ENCODE results near the gene ZNF837.
"Not testable (repeated sequence)": the region's sequence is repeated elsewhere in the genome, so short reads cannot be mapped to it uniquely, and the experiment has no call there.

ZNF837 gene

DNA sequence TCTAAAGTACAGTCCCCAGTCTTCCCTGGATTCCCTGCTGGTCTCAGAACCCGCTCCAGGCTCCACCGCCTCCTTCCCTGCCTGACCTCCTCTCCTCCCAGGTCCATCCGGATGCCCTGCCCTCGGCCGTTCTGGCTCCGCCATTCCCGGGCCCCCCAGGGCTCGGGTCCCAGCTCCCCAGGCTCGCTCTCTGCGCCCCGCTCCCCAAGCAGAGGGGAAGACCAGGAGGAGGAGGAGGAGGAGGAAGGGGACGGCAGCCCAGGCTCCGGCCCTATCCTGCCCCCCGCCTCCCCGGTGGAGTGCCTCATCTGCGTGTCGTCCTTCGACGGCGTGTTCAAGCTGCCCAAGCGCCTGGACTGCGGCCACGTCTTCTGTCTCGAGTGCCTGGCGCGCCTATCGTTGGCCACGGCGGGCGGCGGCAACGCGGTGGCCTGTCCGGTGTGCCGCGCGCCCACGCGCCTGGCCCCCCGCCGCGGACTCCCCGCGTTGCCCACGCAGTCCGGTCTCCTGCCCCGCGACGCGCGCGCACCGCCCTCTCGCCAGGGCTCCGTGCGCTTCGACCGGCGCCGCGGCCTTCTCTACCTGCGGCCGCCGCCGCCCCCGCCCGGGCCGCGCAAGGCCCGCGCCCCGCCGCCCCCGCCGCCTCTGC lies 15.3 kb upstream of the ZNF837 start:
- no peak for DNase-seq

GRCh38 chr19:58395220-58395978 lies 14.6 kb upstream of the ZNF837 start, which contains the start of gene RNF225:
Gene RNF225 (plus strand): TSS chr19:58395656. CDS start chr19:58396090, 434 bp downstream.
- DNase-seq: no peak

DNA sequence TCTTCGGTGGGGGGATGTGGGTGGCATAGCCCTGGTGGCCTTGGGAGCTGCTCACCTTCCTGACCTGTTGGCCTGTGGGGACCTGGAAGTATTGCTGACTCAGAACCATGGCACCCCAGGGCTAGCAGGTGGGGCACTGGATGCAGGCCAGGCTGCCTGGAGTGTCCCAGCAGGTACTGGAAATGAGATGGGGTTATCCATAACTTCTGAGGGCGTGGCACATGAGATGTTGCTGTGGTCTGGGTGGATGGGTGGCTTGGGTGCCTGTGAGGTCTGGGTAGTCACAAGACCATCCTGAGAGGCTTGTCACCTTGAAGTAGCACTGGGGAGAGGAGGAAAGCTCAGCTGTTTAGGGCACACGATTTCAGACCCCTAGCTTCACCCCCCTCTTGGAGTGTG lies 14.0 kb upstream of the ZNF837 start:
- no peak for DNase-seq

- no peak for DNase-seq
Observed at GRCh38 chr19:58393725-58394033, 12.8 kb upstream of the ZNF837 start.

DNA sequence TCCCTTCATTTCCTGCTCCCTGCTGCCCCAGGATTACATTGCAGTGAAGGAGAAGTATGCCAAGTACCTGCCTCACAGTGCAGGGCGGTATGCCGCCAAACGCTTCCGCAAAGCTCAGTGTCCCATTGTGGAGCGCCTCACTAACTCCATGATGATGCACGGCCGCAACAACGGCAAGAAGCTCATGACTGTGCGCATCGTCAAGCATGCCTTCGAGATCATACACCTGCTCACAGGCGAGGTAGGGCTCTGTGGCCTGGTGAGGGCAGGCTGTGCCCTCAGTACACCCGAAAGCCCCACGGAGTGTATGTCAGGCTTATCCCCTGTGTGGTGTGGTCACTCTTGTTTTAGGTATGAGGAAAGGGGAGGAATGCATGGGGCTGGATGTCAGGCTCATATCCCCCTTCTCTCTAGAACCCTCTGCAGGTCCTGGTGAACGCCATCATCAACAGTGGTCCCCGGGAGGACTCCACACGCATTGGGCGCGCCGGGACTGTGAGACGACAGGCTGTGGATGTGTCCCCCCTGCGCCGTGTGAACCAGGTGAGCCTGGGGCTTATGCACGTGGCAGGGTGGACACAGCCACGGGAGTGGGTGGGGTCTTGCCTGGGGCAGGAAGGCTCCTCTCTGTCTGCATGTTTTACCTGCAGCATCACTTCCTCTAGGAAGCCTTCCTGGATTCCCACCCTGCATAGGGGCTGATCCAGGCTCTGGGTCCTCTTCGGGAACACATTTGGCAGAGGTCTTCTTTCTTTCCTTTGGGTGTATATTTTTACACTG lies 12.3 kb upstream of the ZNF837 start:
- DNase-seq: no peak

GRCh38 chr19:58388175-58388526 lies 7.3 kb upstream of the ZNF837 start:
- no peak for DNase-seq

DNA sequence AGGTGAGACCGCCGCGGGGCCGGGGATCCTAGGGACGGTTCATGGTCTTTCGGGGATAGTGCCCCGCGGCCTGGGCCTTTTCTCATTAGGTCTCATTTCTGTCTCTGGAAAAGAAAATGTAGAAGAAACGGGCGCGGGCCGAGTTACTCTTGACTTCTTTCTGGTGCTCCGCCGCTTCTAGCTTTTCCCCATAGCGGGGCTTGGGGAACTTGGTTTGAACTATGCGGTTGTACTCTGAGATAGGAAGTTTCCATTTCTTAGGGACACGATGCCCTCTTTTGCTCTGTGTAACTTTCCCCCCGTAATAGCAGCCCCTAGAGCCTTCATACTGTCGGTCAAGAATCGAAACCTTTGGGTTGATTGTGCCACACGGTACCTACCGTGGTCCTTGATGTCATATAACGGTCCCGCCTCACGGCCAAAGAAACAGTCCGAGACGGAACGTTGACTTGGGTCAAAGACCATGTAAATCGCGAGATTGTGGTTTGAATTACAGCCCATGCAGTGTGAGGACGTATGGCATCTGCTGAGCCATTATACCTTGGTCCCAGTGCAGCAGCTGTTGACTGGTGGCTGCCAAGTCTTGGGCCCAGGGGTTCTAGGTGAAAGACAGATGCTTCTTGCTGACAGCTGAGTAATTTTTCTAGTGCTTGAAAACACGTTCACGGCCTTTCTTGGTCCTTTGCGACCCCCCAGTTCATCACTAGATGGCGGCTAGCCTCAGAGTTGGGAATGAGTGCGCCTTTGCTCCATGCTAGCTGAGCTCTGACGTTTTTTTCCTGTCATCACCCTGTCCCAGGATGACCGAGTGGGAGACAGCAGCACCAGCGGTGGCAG lies 6.7 kb upstream of the ZNF837 start:
- DNase-seq: no peak

DNA sequence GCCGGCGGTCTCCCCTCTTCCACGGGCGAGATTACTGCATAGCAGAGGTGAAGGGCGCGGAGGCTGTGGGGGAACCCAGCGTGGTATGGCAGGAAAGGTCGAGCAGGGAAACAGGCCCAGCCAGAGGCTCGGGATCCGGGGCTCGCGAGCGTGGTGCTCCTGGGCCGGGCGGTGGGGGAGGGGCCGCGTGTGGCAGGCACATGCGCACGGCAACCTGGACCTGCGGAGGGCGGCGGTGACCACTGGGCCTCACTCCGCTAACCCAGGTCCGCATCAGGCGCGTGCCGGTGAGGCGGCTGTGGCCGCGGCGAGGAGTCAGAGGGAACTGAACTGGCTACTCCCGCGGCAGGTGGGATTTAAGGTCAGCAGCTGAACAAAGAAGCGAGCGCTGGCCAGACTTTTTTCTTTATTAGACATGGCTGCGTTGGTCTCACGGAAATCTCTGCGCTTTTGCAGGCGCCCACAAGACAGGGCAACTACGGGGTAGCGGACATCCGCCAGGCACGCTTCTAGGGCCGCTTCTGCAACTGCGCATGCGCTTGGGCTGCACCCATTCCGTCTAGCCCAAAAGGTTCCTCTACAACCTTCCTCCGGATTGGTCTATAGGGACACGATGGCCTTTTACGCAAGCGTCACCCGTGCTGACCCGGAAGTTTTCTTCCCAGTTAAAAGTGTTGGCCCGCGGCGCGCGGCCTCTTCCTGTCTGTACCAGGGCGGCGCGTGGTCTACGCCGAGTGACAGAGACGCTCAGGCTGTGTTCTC lies 5.9 kb upstream of the ZNF837 start, which contains the start of gene RPS5:
Gene RPS5 (plus strand): TSS at position 694 of the 762 bp plus-strand sequence. CDS start 869 bp downstream, outside the sequence.
- DNase-seq: peak; percentile 94

DNA sequence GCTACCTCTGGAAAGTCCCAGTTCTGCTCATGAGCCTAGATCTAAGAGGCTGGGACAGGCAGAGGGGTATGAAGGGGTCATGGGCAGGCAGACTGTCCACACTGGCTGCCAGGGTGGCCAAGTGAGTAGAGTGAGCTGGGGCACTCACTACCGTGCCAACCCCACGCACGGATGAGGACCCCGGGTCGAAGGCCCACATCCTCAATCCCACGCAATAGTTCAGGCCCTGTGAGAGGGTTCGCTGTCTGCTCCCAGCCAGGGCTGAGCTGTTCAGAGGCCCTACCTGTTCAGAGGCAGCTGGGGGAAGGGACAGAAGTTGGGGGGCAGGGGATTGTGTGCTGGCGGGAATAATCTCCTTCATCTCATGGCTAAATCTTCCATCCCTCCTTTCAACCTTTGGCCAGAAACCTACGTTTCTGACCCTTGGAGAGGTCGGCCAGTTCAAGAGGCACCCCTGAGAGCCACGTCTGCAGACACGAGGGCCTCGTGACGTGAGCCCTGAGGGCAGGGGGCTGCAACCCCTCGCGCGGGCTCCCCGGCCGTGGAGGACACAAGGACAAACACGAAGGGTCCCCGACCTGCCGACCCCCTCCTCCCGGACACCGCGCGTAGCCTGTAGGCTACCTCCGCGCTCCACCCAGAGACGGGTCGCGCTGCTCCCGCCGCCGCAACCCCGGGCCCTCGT lies 5.2 kb upstream of the ZNF837 start:
- DNase-seq: no peak

DNA sequence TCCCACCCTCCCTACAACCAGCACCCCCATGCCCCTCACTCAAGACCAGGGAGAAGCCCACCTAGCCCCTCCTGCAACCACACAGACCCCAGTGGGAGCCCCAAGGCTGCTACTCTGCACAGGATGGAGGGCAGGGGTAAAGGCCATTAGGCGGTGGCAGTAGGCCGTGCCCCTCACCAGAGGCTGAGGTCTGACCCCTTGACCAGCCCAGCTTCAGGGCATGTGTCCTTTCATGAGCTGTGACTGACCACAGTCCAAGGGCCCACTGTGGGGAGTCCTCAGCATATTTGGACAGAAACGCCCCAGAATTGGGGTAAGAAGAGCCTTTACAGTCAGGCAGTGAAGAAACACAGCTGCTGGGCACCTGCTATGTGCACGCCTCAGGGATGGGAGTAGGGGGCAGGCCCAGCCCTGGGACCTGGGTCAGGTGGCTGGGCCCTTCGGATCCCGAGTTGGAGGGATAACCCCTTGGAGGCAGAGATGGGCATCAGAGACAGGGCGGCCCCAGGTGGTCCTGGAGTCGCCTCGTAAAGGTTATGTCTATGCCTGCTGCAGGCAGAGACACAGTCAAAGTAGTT lies 4.6 kb upstream of the ZNF837 start:
- no peak for DNase-seq

GRCh38 chr19:58382997-58383603 lies 2.3 kb upstream of the ZNF837 start:
- DNase-seq: no peak

- DNase-seq: no peak
Observed at GRCh38 chr19:58381460-58382212, 806 bp upstream of the ZNF837 start.

DNA sequence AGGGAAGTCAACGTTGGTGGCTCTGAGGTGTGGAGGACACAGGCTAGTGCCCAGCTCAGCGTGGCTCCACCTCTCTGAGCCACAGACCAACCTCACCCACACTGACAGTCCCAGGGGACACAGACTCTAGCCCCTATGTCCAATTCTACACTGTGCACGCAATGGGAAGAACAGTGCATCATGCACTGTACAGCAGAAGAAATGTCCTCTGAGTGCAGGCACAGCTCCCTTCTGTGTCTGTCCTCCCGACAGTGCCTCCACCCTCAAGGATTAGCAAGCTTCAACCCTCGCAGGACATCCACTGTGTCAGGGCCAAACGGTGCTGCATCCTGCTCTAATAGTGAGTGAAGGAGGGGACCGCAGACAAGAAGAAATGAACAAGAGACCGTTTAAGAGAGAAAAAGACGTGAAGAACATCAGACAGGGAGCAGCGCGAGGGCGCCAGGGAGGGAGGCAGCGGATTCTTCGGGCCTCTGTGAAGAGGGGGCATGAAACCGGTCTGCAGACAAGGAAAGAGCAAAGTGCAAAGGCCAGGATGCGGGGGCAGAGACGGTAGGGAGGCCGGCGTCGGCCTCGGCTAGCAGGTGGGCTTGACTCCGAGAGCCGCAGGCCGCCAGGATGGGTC lies 681 bp downstream of the ZNF837 start:
- DNase-seq: no peak

- no peak for DNase-seq
Observed at GRCh38 chr19:58379246-58379645, 1.6 kb downstream of the ZNF837 start.

GRCh38 chr19:58376724-58377123 lies 4.1 kb downstream of the ZNF837 start:
- not testable (repeated sequence) for DNase-seq

- no peak for DNase-seq
Observed at GRCh38 chr19:58374200-58374599, 6.6 kb downstream of the ZNF837 start.

DNA sequence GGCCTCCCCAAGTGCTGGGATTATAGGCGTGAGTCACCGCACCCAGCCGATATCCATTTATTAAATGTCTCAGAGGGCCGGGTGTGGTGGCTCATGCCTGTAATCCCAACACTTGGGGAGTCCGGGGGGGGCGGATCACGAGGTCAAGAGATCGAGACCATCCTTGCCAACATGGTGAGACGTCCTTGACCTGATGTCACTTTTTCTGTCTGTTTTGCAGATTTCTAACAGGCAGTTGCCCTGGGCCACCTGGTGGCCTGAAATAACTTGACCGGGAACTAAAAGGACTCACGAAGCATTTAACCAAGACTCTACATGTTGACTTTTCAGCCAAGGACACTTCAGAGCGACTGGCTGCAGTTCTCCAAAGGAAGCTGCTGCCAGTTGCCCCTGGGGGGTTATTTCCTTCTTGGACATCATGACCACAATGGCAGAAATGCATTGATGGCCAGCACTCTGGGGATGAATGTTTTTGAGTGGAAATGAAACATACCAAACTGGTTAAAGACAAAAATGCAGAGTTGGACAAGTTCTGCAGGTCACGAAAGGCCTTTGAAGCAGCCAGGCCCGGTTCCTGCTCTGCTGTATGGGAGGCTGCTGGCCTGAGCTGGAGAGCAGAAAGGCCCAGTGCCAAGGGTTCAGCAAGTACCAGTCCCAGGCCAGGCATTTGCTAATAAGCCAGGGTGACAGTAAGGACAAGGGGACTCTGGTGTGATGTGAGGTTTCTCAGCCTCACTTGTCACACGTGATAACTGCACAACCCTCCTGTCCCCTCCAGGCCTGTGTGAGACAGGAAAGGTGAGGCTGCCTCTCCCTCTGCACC lies 8.3 kb downstream of the ZNF837 start:
- no peak for DNase-seq

DNA sequence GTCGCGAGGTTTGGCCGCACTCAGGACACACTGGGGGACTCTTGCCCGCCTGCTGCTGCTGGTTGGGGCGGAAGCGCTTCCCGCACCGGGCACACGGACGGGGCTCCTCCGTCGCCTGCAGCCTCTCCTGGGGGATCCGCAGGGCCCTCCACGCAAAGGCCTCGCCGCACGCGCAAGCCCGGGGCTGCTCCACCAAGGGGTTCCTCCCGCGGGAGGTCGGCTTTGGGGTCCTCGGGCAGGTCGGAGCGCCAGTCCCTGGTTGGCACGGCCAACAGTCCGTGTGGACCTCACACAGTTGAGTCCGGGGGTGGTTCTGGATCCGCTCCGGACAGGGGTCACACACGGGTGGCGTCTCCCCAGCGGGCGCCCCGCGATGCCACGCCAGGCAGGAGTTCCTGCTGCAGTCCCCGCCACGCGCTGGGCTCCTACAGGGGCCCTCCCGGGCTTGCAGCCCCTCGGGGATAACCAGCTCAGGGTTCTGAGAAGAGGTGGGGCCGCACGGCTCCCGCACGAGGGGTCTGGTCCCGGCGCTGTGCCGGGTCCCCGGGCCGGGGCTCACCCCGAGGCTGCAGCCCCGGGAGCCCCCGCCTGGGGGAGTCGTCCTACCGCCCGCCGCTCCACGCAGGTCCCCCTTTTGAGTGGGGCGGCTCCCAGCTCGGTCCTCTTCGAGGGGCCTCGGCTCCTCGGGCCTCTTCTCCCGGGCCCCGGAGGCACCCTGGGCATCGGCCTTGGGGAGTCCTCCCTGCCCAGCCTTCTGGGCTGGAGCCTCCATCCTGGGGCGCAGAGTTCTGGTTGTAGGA lies 12.1 kb downstream of the ZNF837 start:
- DNase-seq: no peak

All from amniotic stem cell (primary cell).